B cell (primary cell): Measurements from ENCODE around the gene PTGDR2. TPM values are rescaled to one million over a fixed set of nuclear protein-coding genes. Genes with fewer than 3 reads are reported as not detected.

Experiments
- ATAC-seq: fragments of 200-7000 bp; cut with Tn5 transposase; one replicate; pipeline ENCODE4 v1.10.0; 2021; ENCODE audit warnings: low read depth, mild to moderate bottlenecking, moderate number of reproducible peaks, moderate library complexity
- CTCF ChIA-PET: fragments of 350-600 bp; sonication (Branson Sonifier 250); formaldehyde crosslinking; loops from one replicate; lab custom pipeline; 2021; ENCODE audit warnings: antibody characterized with exemption, inconsistent platforms; lab: Charles Lee
- POLR2A ChIA-PET: fragments of 350-600 bp; sonication (Branson Sonifier 250); formaldehyde crosslinking; loops from one replicate; lab custom pipeline; 2021; ENCODE audit warnings: antibody characterized with exemption; lab: Charles Lee
- DNase-seq: peaks from one replicate; pipeline ENCODE4 v3.0.0; 2013
- H2AFZ ChIP-seq: 2 replicates; pipeline ENCODE4 v1.6.1; 2012; ENCODE audit warnings: mild to moderate bottlenecking, low read depth, low read length; ENCODE audit not compliant: insufficient read depth, poor library complexity, severe bottlenecking
- H3K27ac ChIP-seq, 2 donors: 1 replicate in 1 of 2; 2 replicates in 1 of 2; pipeline ENCODE4 v1.5.1; 2012 to 2013; ENCODE audit warnings: low read length in 2 of 2, mild to moderate bottlenecking in 2 of 2, moderate library complexity in 1 of 2
- H3K27me3 ChIP-seq, 4 experiments: fragments of 200-600 bp in 1 of 4; sonication (generic) in 1 of 4; replicated peaks in 1 of 4; 1 replicate in 2 of 4; 2 replicates in 2 of 4; pipeline versions ENCODE4 v1.6.1 to v1.7.0; 2013 to 2016; ENCODE audit warnings: low read length in 3 of 4, mild to moderate bottlenecking in 2 of 4, mixed read lengths in 1 of 4, moderate library complexity in 1 of 4; ENCODE audit not compliant: insufficient read depth in 4 of 4, control insufficient read depth in 3 of 4; ENCODE audit errors: control extremely low read depth in 1 of 4
- H3K36me3 ChIP-seq, 2 experiments: replicated peaks in 1 of 2; 1 replicate in 1 of 2; 2 replicates in 1 of 2; pipeline versions ENCODE4 v1.6.1 to v1.7.1; 2013; ENCODE audit warnings: low read length in 1 of 2; ENCODE audit not compliant: insufficient read depth in 2 of 2, control insufficient read depth in 1 of 2; ENCODE audit errors: control extremely low read depth in 1 of 2, extremely low read depth in 1 of 2
- H3K4me1 ChIP-seq, 2 donors: fragments of 200-600 bp in 1 of 2; sonication (generic) in 1 of 2; 1 replicate in 1 of 2; 2 replicates in 1 of 2; pipeline versions ENCODE4 v1.5.1 to v1.6.1; 2013 to 2017; ENCODE audit warnings: low read length in 2 of 2; ENCODE audit not compliant: control insufficient read depth in 2 of 2, insufficient read depth in 2 of 2
- H3K4me2 ChIP-seq: replicated peaks from 2 replicates; pipeline ENCODE3; 2012; ENCODE audit warnings: mild to moderate bottlenecking, low read depth, low read length; ENCODE audit not compliant: poor library complexity, severe bottlenecking
- H3K4me3 ChIP-seq, 5 experiments: fragments of 200-600 bp in 1 of 5; sonication (generic) in 1 of 5; 1 replicate in 3 of 5; 2 replicates in 2 of 5; pipeline versions ENCODE4 v1.5.1 to v1.7.0; 2011 to 2016; ENCODE audit warnings: low read length in 4 of 5, mild to moderate bottlenecking in 4 of 5, low read depth in 2 of 5, control low read depth in 1 of 5, moderate library complexity in 1 of 5; ENCODE audit not compliant: insufficient read depth in 1 of 5; ENCODE audit errors: control extremely low read depth in 1 of 5, extremely low read depth in 1 of 5
- H3K79me2 ChIP-seq: fragments of 200-600 bp; sonication (generic); one replicate; pipeline ENCODE4 v1.6.0; 2016; ENCODE audit warnings: low read length; ENCODE audit not compliant: control insufficient read depth, insufficient read depth
- H3K9ac ChIP-seq: fragments of 200-600 bp; sonication (generic); 2 replicates; pipeline ENCODE4 v1.6.1; 2017; ENCODE audit warnings: mild to moderate bottlenecking, low read length, moderate library complexity
- H3K9me3 ChIP-seq, 3 donors: one replicate each; pipeline versions ENCODE4 v1.6.1 to v1.7.1; 2013; ENCODE audit warnings: low read length in 2 of 3; ENCODE audit not compliant: control insufficient read depth in 2 of 3, insufficient read depth in 1 of 3; ENCODE audit errors: control extremely low read depth in 1 of 3
- H4K20me1 ChIP-seq: 2 replicates; pipeline ENCODE4 v1.6.0; 2012; ENCODE audit warnings: mild to moderate bottlenecking, low read length; ENCODE audit not compliant: insufficient read depth, control insufficient read depth, poor library complexity, severe bottlenecking
- H3K27ac Mint-ChIP-seq: one replicate; pipeline ENCODE4 v1.8.0; 2021; ENCODE audit warnings: mixed read lengths
- H3K27me3 Mint-ChIP-seq: one replicate; pipeline ENCODE4 v1.8.0; 2021; ENCODE audit warnings: mixed read lengths
- H3K4me1 Mint-ChIP-seq: one replicate; pipeline ENCODE4 v1.8.0; 2021; ENCODE audit warnings: mixed read lengths
- H3K4me3 Mint-ChIP-seq: one replicate; pipeline ENCODE4 v1.8.0; 2021; ENCODE audit warnings: mixed read lengths
- H3K9me3 Mint-ChIP-seq: one replicate; pipeline ENCODE4 v1.8.0; 2022; ENCODE audit warnings: mixed read lengths; ENCODE audit not compliant: insufficient read depth
- CTCF ChIP-seq: fragments of 200-600 bp; IDR thresholded peaks from one replicate; pipeline ENCODE4 v1.8.0; 2022; ENCODE audit warnings: antibody characterized with exemption, mild to moderate bottlenecking
- EZH2 ChIP-seq: IDR thresholded peaks from 2 replicates; pipeline ENCODE4 v1.6.1; 2012; ENCODE audit warnings: borderline replicate concordance, low read depth, mild to moderate bottlenecking, moderate library complexity, low read length; ENCODE audit not compliant: insufficient read depth, poor library complexity, severe bottlenecking
- WGBS: methylation state at CpG from one replicate; pipeline ENCODE4 v1.1.5; 2013; ENCODE audit warnings: missing lambda C conversion rate; ENCODE audit not compliant: insufficient coverage; 5-methylcytosine and 5-hydroxymethylcytosine counted together
- intact Hi-C: fragments of 100-400 bp; cut with micrococcal nuclease; formaldehyde crosslinking; loops from one replicate; pipeline ENCODE4 v1.10.0; 2022
- polyA plus RNA-seq: library from polyadenylated mRNA; depleted of rRNA; stranded (reverse); fragments of >200 nt; gene quantifications from 2 replicates; pipeline ENCODE4 v1.2.3, GENCODE V29; 2012
- total RNA-seq, 2 donors: library from RNA; stranded (reverse); fragments of 120-200 nt in 1 of 2; gene quantifications; 1 replicate in 1 of 2; 2 replicates in 1 of 2; pipeline versions ENCODE4 v1.2.3 to v1.2.4, GENCODE V29; 2013 to 2022

Gene PTGDR2
- total and polyA plus RNA-seq, 2 donors (not counting 1 experiment from before 2014, with no cell fraction given): 0.03 TPM; not detected in 1

- Histone ChIP-seq H2AFZ (no peak overlapping the region), H3K9me3 (no peaks in the 10 kb centered on the region), H3K27ac (no peak overlapping the region), H3K4me2 (no peak overlapping the region), H3K4me3 (no peak overlapping the region), H3K4me1 (no peaks in the 10 kb centered on the region), H3K9ac (no peak overlapping the region), H3K27me3 (no peaks in the 10 kb centered on the region), H4K20me1 (peaks cover 16% of the 10 kb centered on the region), H3K79me2 (peaks cover 16% of the 10 kb centered on the region), H3K36me3 (peaks cover 1 to 86% of the 10 kb centered on the region in 2 experiments)
- Mint-ChIP-seq H3K4me1 (peaks cover 4% of the 10 kb centered on the region), H3K4me3 (no peak overlapping the region), H3K27ac (no peak overlapping the region), H3K27me3 (no peaks in the 10 kb centered on the region), H3K9me3 (no peaks in the 10 kb centered on the region)
- TF ChIP-seq EZH2 (no peak), CTCF (no peak)
- intact Hi-C loops: no loop called here
- no peak for ATAC-seq
- no CpG with 5 or more reads among the region's 5 CpGs for WGBS
- ChIA-PET CTCF (no interaction called here), POLR2A (no interaction called here)
- no peak for DNase-seq
Measured at GRCh38 chr11:60895687-60896086, 39.9 kb upstream of the PTGDR2 start.

- Mint-ChIP-seq H3K4me3 (no peak overlapping the region), H3K4me1 (no peaks in the 10 kb centered on the region), H3K27ac (no peak overlapping the region), H3K9me3 (no peaks in the 10 kb centered on the region), H3K27me3 (no peaks in the 10 kb centered on the region)
- Histone ChIP-seq H3K4me3 (no peak overlapping the region), H4K20me1 (no peaks in the 10 kb centered on the region), H3K36me3 (peaks cover 0 to 53% of the 10 kb centered on the region in 2 experiments), H3K27ac (no peak overlapping the region), H3K9ac (no peak overlapping the region), H3K4me2 (no peak overlapping the region), H3K79me2 (no peaks in the 10 kb centered on the region), H2AFZ (no peak overlapping the region), H3K27me3 (no peaks in the 10 kb centered on the region), H3K4me1 (no peaks in the 10 kb centered on the region), H3K9me3 (no peaks in the 10 kb centered on the region)
- CTCF ChIA-PET: interaction anchor here (0.6 to 1.0 kb wide), 3 partner anchors 60 to 112 kb away, joined by 3 read pairs; no protein-coding TSS in a partner anchor
- ATAC-seq: no peak
- TF ChIP-seq CTCF: no peak
- no peak for TF ChIP-seq EZH2
- no peak for DNase-seq
- WGBS: 82% methylated on average over 2 of the region's 7 CpGs
- intact Hi-C loops: no loop called here
- POLR2A ChIA-PET: interaction anchor here (0.9 kb wide), 1 partner anchor 10 kb away, joined by 3 read pairs; no protein-coding TSS in a partner anchor
Measured at GRCh38 chr11:60891103-60891741, 35.5 kb upstream of the PTGDR2 start.
